ENCODE data around the gene RIMBP2.
"Not testable (repeated sequence)": the region's sequence is repeated elsewhere in the genome, so short reads cannot be mapped to it uniquely, and the experiment has no call there.

The RIMBP2 gene

DNA sequence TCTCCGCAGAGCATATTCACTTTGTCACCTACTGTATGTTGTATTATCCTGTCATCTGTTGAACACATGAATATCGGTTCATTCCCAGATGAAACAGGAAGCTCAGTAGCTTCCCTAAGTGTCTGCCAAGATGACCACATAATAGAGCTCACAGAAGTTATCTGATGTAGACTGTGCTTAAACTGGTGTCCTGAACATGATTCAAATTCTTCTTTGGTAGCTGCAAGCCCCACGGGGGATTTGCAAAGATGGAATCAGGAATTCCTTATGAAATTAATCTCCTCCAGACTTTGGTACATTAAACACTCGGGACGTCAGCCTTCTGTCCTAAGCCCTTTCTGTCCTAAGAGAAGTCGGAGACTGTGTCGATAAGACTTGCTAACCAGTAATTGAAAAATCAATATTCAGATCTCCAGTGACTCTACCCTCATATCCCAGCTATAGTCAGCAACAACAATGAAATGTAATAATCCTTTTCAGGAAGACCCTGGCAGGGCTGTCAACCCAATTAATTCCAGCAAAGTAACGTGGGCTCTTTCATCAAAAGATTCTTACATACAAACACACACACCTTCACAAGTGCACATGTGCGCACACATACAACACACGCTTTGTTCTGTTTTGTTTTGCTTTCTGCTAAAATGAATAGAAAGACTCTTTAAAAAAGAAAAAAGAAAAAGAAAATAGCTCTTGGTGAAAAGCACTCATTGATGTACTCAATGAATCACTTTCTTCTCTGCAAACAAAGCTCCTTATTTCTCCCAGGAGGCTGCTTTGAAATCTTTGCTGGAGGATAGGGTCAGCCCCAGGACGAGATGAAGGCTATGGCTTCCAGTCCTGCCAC, 127.2 kb downstream of the RIMBP2 start:
- peaks cover under 1% of the 10 kb centered on the region for H3K79me1 ChIP-seq (ENCODE audit: low read length)
- H3K4me2 ChIP-seq (ENCODE audit: low read length): no peak overlapping the region
- no peaks in the 10 kb centered on the region for H3K79me2 ChIP-seq (ENCODE audit: control insufficient read depth, insufficient read depth, low read length)
- no peak overlapping the region for H3K56ac ChIP-seq (ENCODE audit: low read length)
- peaks cover 5% of the 10 kb centered on the region for H3K4me1 ChIP-seq (ENCODE audit: control insufficient read depth, low read depth, low read length)
- no peak overlapping the region for H2AK5ac ChIP-seq (ENCODE audit: low read length)
- no peak overlapping the region for H3K9ac ChIP-seq (ENCODE audit: low read length)
- no peak overlapping the region for H3K23ac ChIP-seq (ENCODE audit: low read length)
- no peak overlapping the region for H3K4me3 ChIP-seq (ENCODE audit: low read length)
- H3K4ac ChIP-seq (ENCODE audit: low read depth, low read length): no peak overlapping the region
- H3K27ac ChIP-seq (ENCODE audit: low read depth, low read length): no peak overlapping the region
- no peak overlapping the region for H3K18ac ChIP-seq (ENCODE audit: low read length)
- H4K5ac ChIP-seq (ENCODE audit: low read length): no peak overlapping the region
- whole genome bisulfite sequencing (ENCODE audit: extremely low coverage, insufficient coverage, low lambda C conversion rate): no CpG with 5 or more reads among the region's 11 CpGs
- H4K8ac ChIP-seq (ENCODE audit: low read depth, low read length): no peak overlapping the region
- no peak overlapping the region for H2BK15ac ChIP-seq (replicated peaks; ENCODE audit: low read depth)
- no peaks in the 10 kb centered on the region for H3K36me3 ChIP-seq (ENCODE audit: control insufficient read depth, insufficient read depth, low read length)
- H3K27me3 ChIP-seq (ENCODE audit: insufficient read depth, low read length, poor library complexity): no peaks in the 10 kb centered on the region
- no peak overlapping the region for H2BK5ac ChIP-seq (ENCODE audit: low read length)
- H2BK120ac ChIP-seq (ENCODE audit: low read depth, low read length): no peak overlapping the region
- no peak for DNase-seq

DNA sequence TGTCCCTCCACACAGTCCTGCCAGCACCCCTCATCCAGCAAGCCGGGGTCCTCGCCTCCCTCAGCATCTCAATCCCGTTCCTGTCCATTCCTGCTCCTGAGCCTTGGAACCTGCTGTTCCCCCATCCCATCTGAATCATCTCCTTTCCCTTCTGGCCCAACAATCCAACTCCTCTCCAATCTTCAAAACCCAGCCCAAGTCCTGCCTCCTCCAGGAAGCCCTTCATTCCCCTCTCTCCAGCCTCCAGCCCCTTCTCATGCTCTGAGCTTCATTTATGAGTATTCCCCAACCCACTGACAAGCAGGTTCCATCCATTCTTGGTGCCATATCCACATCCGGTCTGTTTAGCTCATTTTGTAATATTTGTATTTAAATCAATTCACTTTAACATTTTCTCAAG, 128.1 kb downstream of the RIMBP2 start:
- H3K79me2 ChIP-seq (ENCODE audit: control insufficient read depth, insufficient read depth, low read length): no peaks in the 10 kb centered on the region
- no peak overlapping the region for H2BK5ac ChIP-seq (ENCODE audit: low read length)
- H3K4me1 ChIP-seq (ENCODE audit: control insufficient read depth, low read depth, low read length): peaks cover 5% of the 10 kb centered on the region
- no peak overlapping the region for H3K27ac ChIP-seq (ENCODE audit: low read depth, low read length)
- no peak overlapping the region for H3K23ac ChIP-seq (ENCODE audit: low read length)
- peaks cover 1% of the 10 kb centered on the region for H3K79me1 ChIP-seq (ENCODE audit: low read length)
- H3K4ac ChIP-seq (ENCODE audit: low read depth, low read length): no peak overlapping the region
- no peak overlapping the region for H4K5ac ChIP-seq (ENCODE audit: low read length)
- no peak overlapping the region for H3K18ac ChIP-seq (ENCODE audit: low read length)
- no peak overlapping the region for H3K56ac ChIP-seq (ENCODE audit: low read length)
- H2BK120ac ChIP-seq (ENCODE audit: low read depth, low read length): no peak overlapping the region
- H3K4me3 ChIP-seq (ENCODE audit: low read length): no peak overlapping the region
- H2AK5ac ChIP-seq (ENCODE audit: low read length): no peak overlapping the region
- DNase-seq: no peak
- no peak overlapping the region for H3K4me2 ChIP-seq (ENCODE audit: low read length)
- H3K27me3 ChIP-seq (ENCODE audit: insufficient read depth, low read length, poor library complexity): no peaks in the 10 kb centered on the region
- no CpG with 5 or more reads among the region's 4 CpGs for WGBS (ENCODE audit: extremely low coverage, insufficient coverage, low lambda C conversion rate)
- H3K9ac ChIP-seq (ENCODE audit: low read length): no peak overlapping the region
- no peak overlapping the region for H2BK15ac ChIP-seq (replicated peaks; ENCODE audit: low read depth)
- no peaks in the 10 kb centered on the region for H3K36me3 ChIP-seq (ENCODE audit: control insufficient read depth, insufficient read depth, low read length)
- H4K8ac ChIP-seq (ENCODE audit: low read depth, low read length): no peak overlapping the region

DNA sequence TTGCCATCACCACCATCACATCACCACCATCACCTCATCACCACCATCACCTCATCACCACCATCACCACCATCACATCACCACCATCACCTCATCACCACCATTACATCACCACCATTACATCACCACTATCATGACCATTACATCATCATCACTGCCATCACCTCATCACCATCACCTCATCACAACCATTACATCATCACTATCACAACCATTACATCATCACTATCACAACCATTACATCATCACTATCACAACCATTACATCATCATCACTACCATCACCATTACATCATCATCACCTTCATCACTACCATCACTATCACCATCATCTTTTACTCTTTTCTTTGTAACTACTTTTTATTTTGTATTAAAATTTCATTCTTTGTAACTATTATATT, 131.6 kb downstream of the RIMBP2 start:
- not testable (repeated sequence) for H2BK15ac ChIP-seq (replicated peaks; ENCODE audit: low read depth); H4K5ac ChIP-seq (ENCODE audit: low read length); H3K27ac ChIP-seq (ENCODE audit: low read depth, low read length); H3K23ac ChIP-seq (ENCODE audit: low read length); H3K79me2 ChIP-seq (ENCODE audit: control insufficient read depth, insufficient read depth, low read length); H2BK5ac ChIP-seq (ENCODE audit: low read length); H3K27me3 ChIP-seq (ENCODE audit: insufficient read depth, low read length, poor library complexity); DNase-seq; H3K9ac ChIP-seq (ENCODE audit: low read length); H3K4me3 ChIP-seq (ENCODE audit: low read length); H3K56ac ChIP-seq (ENCODE audit: low read length); H3K79me1 ChIP-seq (ENCODE audit: low read length); H3K4ac ChIP-seq (ENCODE audit: low read depth, low read length); H3K4me2 ChIP-seq (ENCODE audit: low read length); H3K4me1 ChIP-seq (ENCODE audit: control insufficient read depth, low read depth, low read length); H2AK5ac ChIP-seq (ENCODE audit: low read length); H3K36me3 ChIP-seq (ENCODE audit: control insufficient read depth, insufficient read depth, low read length); H2BK120ac ChIP-seq (ENCODE audit: low read depth, low read length); H3K18ac ChIP-seq (ENCODE audit: low read length); H4K8ac ChIP-seq (ENCODE audit: low read depth, low read length)

DNA sequence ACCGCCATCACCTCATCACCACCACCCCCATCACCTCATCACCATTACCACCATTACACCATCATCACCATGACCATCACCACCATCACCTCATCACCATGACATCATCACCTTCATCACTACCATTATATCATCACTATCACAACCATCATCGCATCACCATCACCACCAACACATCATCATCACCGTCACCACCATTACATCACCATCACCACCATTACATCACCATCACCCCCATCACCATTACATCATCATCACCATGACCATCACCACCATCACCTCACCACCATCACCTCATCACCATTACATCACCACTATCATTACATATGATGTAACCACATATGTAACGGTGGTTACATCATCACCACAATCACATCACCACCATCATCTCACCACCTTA, 132.3 kb downstream of the RIMBP2 start:
- Histone ChIP-seq H3K23ac (ENCODE audit: low read length) (no peak overlapping the region), H3K9ac (ENCODE audit: low read length) (no peak overlapping the region), H3K36me3 (ENCODE audit: control insufficient read depth, insufficient read depth, low read length) (no peaks in the 10 kb centered on the region), H3K4me3 (ENCODE audit: low read length) (no peak overlapping the region), H3K79me2 (ENCODE audit: control insufficient read depth, insufficient read depth, low read length) (no peaks in the 10 kb centered on the region), H3K4me1 (ENCODE audit: control insufficient read depth, low read depth, low read length) (peaks cover 3% of the 10 kb centered on the region), H3K27me3 (ENCODE audit: insufficient read depth, low read length, poor library complexity) (no peaks in the 10 kb centered on the region), H2BK5ac (ENCODE audit: low read length) (no peak overlapping the region), H3K4ac (ENCODE audit: low read depth, low read length) (no peak overlapping the region), H3K18ac (ENCODE audit: low read length) (no peak overlapping the region), H4K8ac (ENCODE audit: low read depth, low read length) (no peak overlapping the region), H4K5ac (ENCODE audit: low read length) (no peak overlapping the region), H2AK5ac (ENCODE audit: low read length) (no peak overlapping the region), H3K79me1 (ENCODE audit: low read length) (peaks cover 1% of the 10 kb centered on the region), H2BK120ac (ENCODE audit: low read depth, low read length) (no peak overlapping the region), H2BK15ac (replicated peaks; ENCODE audit: low read depth) (no peak overlapping the region), H3K56ac (ENCODE audit: low read length) (no peak overlapping the region), H3K27ac (ENCODE audit: low read depth, low read length) (no peak overlapping the region), H3K4me2 (ENCODE audit: low read length) (no peak overlapping the region)
- DNase-seq: no peak
- WGBS (ENCODE audit: extremely low coverage, insufficient coverage, low lambda C conversion rate): 100% methylated on average over 3 of the region's 4 CpGs

DNA sequence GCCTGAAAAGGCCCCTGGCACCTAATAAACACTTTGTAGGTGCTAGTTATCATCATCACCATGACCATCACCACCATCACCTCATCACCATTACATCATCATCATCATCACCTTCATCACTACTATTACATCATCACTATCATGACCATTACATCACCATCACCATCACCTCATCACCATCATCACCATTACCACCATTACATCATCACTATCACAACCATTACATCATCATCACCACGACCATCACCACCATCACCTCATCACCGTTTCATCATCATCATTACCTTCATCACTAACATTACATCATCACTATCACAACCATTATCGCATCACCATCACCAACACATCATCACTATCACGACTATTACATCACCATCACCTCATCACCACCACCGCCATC, 132.8 kb downstream of the RIMBP2 start:
- H2AK5ac ChIP-seq (ENCODE audit: low read length): no peak overlapping the region

DNA sequence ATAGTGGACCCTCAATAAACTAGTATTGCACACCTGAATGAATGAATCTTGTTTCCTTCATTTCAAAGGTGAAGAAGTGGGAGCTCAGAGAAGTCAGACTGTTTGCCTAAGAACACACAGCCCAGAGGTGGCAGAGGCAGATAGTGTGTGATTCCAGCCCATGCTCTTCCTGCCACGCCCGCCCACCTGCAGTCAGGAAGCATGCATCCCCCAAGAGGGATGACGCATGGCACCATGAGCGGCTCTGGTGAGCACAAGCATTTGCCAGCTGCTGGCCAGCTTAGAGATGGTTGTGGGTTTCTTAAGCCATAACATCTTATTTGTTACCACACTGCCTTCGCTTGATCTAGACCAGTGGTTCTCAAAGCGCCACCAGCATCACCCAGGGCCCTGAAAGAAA, 133.8 kb downstream of the RIMBP2 start:
- no peaks in the 10 kb centered on the region for H3K36me3 ChIP-seq (ENCODE audit: control insufficient read depth, insufficient read depth, low read length)
- no peak overlapping the region for H3K4me2 ChIP-seq (ENCODE audit: low read length)
- no peak overlapping the region for H3K23ac ChIP-seq (ENCODE audit: low read length)
- no peak overlapping the region for H2BK120ac ChIP-seq (ENCODE audit: low read depth, low read length)
- no peak overlapping the region for H3K4ac ChIP-seq (ENCODE audit: low read depth, low read length)
- H3K4me3 ChIP-seq (ENCODE audit: low read length): no peak overlapping the region
- H4K5ac ChIP-seq (ENCODE audit: low read length): no peak overlapping the region
- H4K8ac ChIP-seq (ENCODE audit: low read depth, low read length): no peak overlapping the region
- H3K18ac ChIP-seq (ENCODE audit: low read length): no peak overlapping the region
- peaks cover 1% of the 10 kb centered on the region for H3K79me1 ChIP-seq (ENCODE audit: low read length)
- H3K79me2 ChIP-seq (ENCODE audit: control insufficient read depth, insufficient read depth, low read length): no peaks in the 10 kb centered on the region
- no peak overlapping the region for H3K9ac ChIP-seq (ENCODE audit: low read length)
- WGBS (ENCODE audit: extremely low coverage, insufficient coverage, low lambda C conversion rate): no CpG with 5 or more reads among the region's 6 CpGs
- no peaks in the 10 kb centered on the region for H3K27me3 ChIP-seq (ENCODE audit: insufficient read depth, low read length, poor library complexity)
- DNase-seq: no peak
- no peak overlapping the region for H2BK5ac ChIP-seq (ENCODE audit: low read length)
- H3K4me1 ChIP-seq (ENCODE audit: control insufficient read depth, low read depth, low read length): peaks cover 5% of the 10 kb centered on the region
- H3K27ac ChIP-seq (ENCODE audit: low read depth, low read length): no peak overlapping the region
- no peak overlapping the region for H2BK15ac ChIP-seq (replicated peaks; ENCODE audit: low read depth)
- H3K56ac ChIP-seq (ENCODE audit: low read length): no peak overlapping the region
- no peak overlapping the region for H2AK5ac ChIP-seq (ENCODE audit: low read length)

More for the DNA sequence above, 132.8 kb downstream of the RIMBP2 start:
- no peak overlapping the region for H3K56ac ChIP-seq (ENCODE audit: low read length)
- H3K4me1 ChIP-seq (ENCODE audit: control insufficient read depth, low read depth, low read length): peaks cover 5% of the 10 kb centered on the region
- no peaks in the 10 kb centered on the region for H3K27me3 ChIP-seq (ENCODE audit: insufficient read depth, low read length, poor library complexity)
- no peaks in the 10 kb centered on the region for H3K36me3 ChIP-seq (ENCODE audit: control insufficient read depth, insufficient read depth, low read length)
- DNase-seq: no peak
- H3K4ac ChIP-seq (ENCODE audit: low read depth, low read length): no peak overlapping the region
- H2BK5ac ChIP-seq (ENCODE audit: low read length): no peak overlapping the region
- H3K79me2 ChIP-seq (ENCODE audit: control insufficient read depth, insufficient read depth, low read length): no peaks in the 10 kb centered on the region
- H3K4me3 ChIP-seq (ENCODE audit: low read length): no peak overlapping the region
- H4K8ac ChIP-seq (ENCODE audit: low read depth, low read length): no peak overlapping the region
- no peak overlapping the region for H2BK120ac ChIP-seq (ENCODE audit: low read depth, low read length)
- WGBS (ENCODE audit: extremely low coverage, insufficient coverage, low lambda C conversion rate): 100% methylated on average over 5 of the region's 5 CpGs
- H3K23ac ChIP-seq (ENCODE audit: low read length): no peak overlapping the region
- H3K9ac ChIP-seq (ENCODE audit: low read length): no peak overlapping the region
- no peak overlapping the region for H3K27ac ChIP-seq (ENCODE audit: low read depth, low read length)
- H2BK15ac ChIP-seq (replicated peaks; ENCODE audit: low read depth): no peak overlapping the region
- no peak overlapping the region for H3K4me2 ChIP-seq (ENCODE audit: low read length)
- no peak overlapping the region for H3K18ac ChIP-seq (ENCODE audit: low read length)
- H3K79me1 ChIP-seq (ENCODE audit: low read length): peaks cover 1% of the 10 kb centered on the region
- H4K5ac ChIP-seq (ENCODE audit: low read length): no peak overlapping the region

All from mesendoderm (in vitro differentiated cells).